NB4 (cell line): ENCODE data around the gene KRTAP5-8.

ENCODE experiments used
- DNase-seq: peaks from one replicate; pipeline ENCODE4 v3.0.0; 2010; ENCODE audit warnings: low read depth
- H3K4me3 ChIP-seq: one replicate; pipeline ENCODE4 v1.5.1; 2011; ENCODE audit warnings: mild to moderate bottlenecking, low read depth, low read length, moderate library complexity
- MYC ChIP-seq: IDR thresholded peaks from 2 replicates; pipeline ENCODE4 v1.6.1; 2011; ENCODE audit warnings: low read depth, low read length
- POLR2A ChIP-seq: IDR thresholded peaks from 2 replicates; pipeline ENCODE4 v1.6.1; 2011; ENCODE audit warnings: mild to moderate bottlenecking; ENCODE audit not compliant: insufficient read length; ENCODE audit errors: extremely low read depth
- TF ChIP-seq, protein P1 (sequence below): IDR thresholded peaks from one replicate; pipeline ENCODE4 v1.5.1; 2012; ENCODE audit warnings: low read depth, low read length
- TF ChIP-seq, protein P2 (sequence below): IDR thresholded peaks from 2 replicates; pipeline ENCODE4 v1.6.1; 2011; ENCODE audit warnings: low read depth, low read length

KRTAP5-8 gene

DNA sequence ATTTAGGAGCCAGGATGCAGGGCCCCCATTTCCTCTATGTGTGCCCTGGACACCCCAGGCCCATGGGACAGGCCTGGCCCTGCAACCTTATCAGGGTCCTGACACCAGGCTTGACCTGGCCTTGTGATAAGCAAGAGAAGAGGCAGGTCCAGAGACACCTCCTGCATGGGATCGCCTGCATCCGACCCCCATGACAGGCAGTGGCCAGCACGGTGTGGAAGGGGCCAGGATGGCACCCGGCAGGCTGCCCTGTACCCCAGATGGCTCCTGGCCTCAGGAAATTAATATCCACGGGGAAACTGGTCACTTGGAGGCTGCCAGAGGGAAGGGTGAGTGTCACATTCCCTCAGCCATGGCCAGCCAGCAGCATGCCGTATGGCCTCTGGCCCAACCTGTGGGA lies 17.2 kb downstream of the KRTAP5-8 start:
- no peak overlapping the region for H3K4me3 ChIP-seq
- DNase-seq = no peak
- TF ChIP-seq, protein P1, sequence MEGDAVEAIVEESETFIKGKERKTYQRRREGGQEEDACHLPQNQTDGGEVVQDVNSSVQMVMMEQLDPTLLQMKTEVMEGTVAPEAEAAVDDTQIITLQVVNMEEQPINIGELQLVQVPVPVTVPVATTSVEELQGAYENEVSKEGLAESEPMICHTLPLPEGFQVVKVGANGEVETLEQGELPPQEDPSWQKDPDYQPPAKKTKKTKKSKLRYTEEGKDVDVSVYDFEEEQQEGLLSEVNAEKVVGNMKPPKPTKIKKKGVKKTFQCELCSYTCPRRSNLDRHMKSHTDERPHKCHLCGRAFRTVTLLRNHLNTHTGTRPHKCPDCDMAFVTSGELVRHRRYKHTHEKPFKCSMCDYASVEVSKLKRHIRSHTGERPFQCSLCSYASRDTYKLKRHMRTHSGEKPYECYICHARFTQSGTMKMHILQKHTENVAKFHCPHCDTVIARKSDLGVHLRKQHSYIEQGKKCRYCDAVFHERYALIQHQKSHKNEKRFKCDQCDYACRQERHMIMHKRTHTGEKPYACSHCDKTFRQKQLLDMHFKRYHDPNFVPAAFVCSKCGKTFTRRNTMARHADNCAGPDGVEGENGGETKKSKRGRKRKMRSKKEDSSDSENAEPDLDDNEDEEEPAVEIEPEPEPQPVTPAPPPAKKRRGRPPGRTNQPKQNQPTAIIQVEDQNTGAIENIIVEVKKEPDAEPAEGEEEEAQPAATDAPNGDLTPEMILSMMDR = no peak
- no peak for TF ChIP-seq POLR2A
- TF ChIP-seq, protein P2, sequence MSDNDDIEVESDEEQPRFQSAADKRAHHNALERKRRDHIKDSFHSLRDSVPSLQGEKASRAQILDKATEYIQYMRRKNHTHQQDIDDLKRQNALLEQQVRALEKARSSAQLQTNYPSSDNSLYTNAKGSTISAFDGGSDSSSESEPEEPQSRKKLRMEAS = no peak
- TF ChIP-seq MYC = no peak

DNA sequence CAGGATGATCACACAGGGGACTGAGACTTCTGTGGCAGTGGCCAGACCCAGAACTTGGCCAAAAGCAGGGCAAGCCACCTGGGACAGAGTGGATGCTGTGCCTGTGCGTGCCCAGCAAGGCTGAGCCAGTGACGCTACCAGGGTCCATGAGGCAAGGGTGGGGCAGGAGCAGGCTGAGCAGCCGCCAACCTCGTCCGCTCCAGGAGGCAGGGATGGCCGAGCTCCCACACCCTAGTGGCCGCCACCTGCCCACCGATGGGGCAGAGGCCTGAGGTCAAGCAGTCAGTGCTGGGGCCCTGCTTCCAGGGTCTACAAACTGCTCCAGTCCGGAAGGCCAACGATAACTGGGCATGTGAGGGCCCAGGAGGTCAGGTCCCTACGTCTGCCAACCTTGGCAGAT lies 17.7 kb downstream of the KRTAP5-8 start:
- H3K4me3 ChIP-seq = no peak overlapping the region
- DNase-seq = no peak
- no peak for TF ChIP-seq POLR2A
- TF ChIP-seq, protein P1 = no peak
- TF ChIP-seq, protein P2 = no peak
- TF ChIP-seq MYC = no peak

DNA sequence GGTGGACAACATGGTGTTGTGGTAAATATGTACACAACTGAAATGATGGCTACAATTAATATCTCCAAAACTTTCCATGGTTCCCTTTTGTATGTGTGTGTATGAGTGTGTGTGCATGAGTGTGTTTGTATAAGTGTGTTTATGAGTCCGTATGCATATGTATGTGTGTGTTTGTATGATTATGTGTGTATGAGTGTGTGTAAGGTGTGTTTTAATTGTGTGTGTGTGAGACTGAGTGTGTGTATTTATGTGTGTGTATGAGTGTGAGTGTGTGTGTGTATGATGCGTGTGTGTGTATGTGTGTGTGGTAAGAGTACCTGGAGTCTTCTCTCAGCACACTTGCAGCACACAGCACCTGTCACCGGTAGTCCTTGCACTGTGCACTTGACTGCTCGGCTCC lies 18.2 kb downstream of the KRTAP5-8 start:
- DNase-seq = no peak
- no peak overlapping the region for H3K4me3 ChIP-seq
- TF ChIP-seq MYC = no peak
- TF ChIP-seq, protein P2 = no peak
- TF ChIP-seq, protein P1 = no peak
- TF ChIP-seq POLR2A = no peak

DNA sequence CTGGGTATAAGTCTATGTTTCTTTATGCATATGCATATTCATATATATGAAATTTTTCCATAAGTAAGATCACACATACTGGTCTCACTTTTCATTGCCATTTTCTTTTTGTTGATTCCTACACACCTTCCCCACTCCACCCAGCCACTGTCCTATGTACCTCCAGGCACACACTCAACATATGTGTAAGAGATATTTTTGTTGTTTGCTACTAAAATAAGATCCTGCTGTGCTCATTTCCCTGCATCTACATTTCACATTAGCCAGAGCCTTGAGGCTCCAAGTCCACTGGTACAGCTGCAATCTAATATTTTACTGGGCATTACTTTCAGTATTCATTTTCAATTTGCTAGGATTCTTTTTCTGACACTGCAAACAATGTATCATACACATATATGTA lies 19.4 kb downstream of the KRTAP5-8 start:
- no peak overlapping the region for H3K4me3 ChIP-seq
- DNase-seq = no peak
- no peak for TF ChIP-seq POLR2A
- TF ChIP-seq MYC = no peak
- TF ChIP-seq, protein P2 = no peak
- TF ChIP-seq, protein P1 = no peak

DNA sequence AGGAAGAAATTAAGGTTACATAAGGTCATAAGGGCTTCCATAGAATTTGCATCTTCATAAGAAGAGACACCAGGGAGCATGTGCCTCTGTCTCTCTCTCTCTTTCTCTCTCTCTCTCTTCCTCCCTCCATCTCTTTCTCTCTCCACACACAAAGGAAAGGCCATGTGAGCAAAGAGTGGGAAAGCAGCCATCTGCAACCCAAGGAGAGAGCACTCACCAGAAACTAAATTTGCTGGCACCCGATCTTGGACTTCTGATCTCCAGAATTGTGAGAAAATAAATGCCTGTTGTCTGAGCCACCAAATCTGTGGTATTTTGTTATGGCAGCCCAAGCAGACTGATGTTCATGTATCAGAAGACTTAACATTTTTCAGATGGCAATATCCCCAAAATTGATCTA lies 21.2 kb downstream of the KRTAP5-8 start:
- TF ChIP-seq, protein P2 = no peak
- TF ChIP-seq MYC = no peak
- TF ChIP-seq, protein P1 = no peak
- no peak for TF ChIP-seq POLR2A
- no peak for DNase-seq
- no peak overlapping the region for H3K4me3 ChIP-seq

DNA sequence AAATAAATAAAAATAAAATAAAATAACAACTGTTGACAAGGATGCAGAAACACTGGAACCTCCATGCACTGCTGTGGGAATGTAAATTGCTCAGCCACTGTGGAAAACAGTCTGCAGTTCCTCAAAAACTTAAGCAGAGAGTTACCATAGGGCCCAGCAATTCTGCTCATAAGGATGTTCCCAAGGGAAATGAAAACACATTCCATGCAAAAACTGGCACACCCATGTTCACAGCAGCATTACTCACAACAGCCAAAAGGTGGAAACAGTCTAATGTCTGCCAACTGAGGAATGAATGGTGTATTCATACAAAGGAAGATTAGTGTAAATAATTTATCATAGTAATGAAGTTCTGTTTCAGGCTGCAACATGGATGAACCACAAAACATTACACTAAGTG lies 24.3 kb downstream of the KRTAP5-8 start:
- H3K4me3 ChIP-seq = no peak overlapping the region
- no peak for DNase-seq
- TF ChIP-seq MYC (no peak), POLR2A (no peak)
- TF ChIP-seq, protein P1 = no peak
- TF ChIP-seq, protein P2 = no peak
